Gastrocnemius medialis (tissue), 4 donors: Measurements from ENCODE around the gene LRRC49.

Experiments used
- POLR2A ChIP-seq, 2 donors: fragments of 450-650 bp; IDR thresholded peaks; one replicate each; pipeline ENCODE4 v1.6.1; 2017; ENCODE audit warnings: antibody characterized with exemption in 2 of 2, mild to moderate bottlenecking in 2 of 2, moderate library complexity in 2 of 2
- TF ChIP-seq, protein P1 (sequence below), 5 experiments: fragments of 450-650 bp in 3 of 5; fragments of 200-600 bp in 2 of 5; sonication (generic) in 2 of 5; IDR thresholded peaks in 4 of 5; conservative IDR thresholded peaks in 1 of 5; 1 replicate in 4 of 5; 2 replicates in 1 of 5; pipeline ENCODE4 v1.5.1; 2016 to 2019; ENCODE audit warnings: antibody characterized with exemption in 5 of 5, mild to moderate bottlenecking in 3 of 5, moderate library complexity in 3 of 5

DNA sequence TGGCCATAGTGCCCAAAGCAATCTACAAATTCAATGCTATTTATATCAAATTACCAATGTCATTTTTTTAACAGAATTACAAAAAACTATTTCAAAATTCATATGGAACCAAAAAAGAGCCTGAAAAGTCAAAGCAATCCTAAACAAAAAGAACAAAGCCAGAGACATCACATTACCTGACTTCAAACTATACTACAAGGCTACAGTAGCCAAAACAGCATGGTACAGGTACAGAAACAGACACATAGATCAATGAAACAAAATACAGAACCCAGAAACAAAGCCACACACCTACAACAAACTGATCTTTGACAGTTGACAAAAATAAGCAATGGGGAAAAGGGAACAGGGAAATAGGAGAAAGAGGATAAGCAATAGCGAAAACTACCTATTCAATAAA, 196.1 kb downstream of the LRRC49 start:
- TF ChIP-seq, protein P1, sequence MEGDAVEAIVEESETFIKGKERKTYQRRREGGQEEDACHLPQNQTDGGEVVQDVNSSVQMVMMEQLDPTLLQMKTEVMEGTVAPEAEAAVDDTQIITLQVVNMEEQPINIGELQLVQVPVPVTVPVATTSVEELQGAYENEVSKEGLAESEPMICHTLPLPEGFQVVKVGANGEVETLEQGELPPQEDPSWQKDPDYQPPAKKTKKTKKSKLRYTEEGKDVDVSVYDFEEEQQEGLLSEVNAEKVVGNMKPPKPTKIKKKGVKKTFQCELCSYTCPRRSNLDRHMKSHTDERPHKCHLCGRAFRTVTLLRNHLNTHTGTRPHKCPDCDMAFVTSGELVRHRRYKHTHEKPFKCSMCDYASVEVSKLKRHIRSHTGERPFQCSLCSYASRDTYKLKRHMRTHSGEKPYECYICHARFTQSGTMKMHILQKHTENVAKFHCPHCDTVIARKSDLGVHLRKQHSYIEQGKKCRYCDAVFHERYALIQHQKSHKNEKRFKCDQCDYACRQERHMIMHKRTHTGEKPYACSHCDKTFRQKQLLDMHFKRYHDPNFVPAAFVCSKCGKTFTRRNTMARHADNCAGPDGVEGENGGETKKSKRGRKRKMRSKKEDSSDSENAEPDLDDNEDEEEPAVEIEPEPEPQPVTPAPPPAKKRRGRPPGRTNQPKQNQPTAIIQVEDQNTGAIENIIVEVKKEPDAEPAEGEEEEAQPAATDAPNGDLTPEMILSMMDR (IDR thresholded peaks at IDR 0.05 in 4 of 5, conservative IDR thresholded peaks at IDR 0.05 in 1 of 5): no peak
- no peak for TF ChIP-seq POLR2A (IDR thresholded peaks at IDR 0.05)
